Measurements from ENCODE around the gene PARD3.

- TF ChIP-seq, protein P1, sequence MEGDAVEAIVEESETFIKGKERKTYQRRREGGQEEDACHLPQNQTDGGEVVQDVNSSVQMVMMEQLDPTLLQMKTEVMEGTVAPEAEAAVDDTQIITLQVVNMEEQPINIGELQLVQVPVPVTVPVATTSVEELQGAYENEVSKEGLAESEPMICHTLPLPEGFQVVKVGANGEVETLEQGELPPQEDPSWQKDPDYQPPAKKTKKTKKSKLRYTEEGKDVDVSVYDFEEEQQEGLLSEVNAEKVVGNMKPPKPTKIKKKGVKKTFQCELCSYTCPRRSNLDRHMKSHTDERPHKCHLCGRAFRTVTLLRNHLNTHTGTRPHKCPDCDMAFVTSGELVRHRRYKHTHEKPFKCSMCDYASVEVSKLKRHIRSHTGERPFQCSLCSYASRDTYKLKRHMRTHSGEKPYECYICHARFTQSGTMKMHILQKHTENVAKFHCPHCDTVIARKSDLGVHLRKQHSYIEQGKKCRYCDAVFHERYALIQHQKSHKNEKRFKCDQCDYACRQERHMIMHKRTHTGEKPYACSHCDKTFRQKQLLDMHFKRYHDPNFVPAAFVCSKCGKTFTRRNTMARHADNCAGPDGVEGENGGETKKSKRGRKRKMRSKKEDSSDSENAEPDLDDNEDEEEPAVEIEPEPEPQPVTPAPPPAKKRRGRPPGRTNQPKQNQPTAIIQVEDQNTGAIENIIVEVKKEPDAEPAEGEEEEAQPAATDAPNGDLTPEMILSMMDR (conservative IDR thresholded peaks at IDR 0.05): no peak
- TF ChIP-seq EZH2 (IDR thresholded peaks at IDR 0.05; ENCODE audit: low read depth): no peak
These were observed 158.4 kb downstream of the PARD3 start for GRCh38 chr10:34656661-34657060.
